Mesenchymal stem cell (in vitro differentiated cells and primary cell): Measurements from ENCODE around the gene C9orf152.
"Not testable (repeated sequence)": the region's sequence is repeated elsewhere in the genome, so short reads cannot be mapped to it uniquely, and the experiment has no call there.

ENCODE experiments used
- DNase-seq: peaks from one replicate; pipeline ENCODE4 v3.0.0-alpha.2; 2013
- H2AFZ ChIP-seq: one replicate; pipeline ENCODE4 v1.6.1; 2013; ENCODE audit warnings: low read depth, mild to moderate bottlenecking, control low read depth, inconsistent platforms, low read length, moderate library complexity
- H2AK5ac ChIP-seq: 2 replicates; pipeline ENCODE4 v1.6.1; 2013; ENCODE audit warnings: low read length, moderate library complexity, mild to moderate bottlenecking, inconsistent platforms; ENCODE audit not compliant: severe bottlenecking
- H2BK120ac ChIP-seq: one replicate; pipeline ENCODE4 v1.6.1; 2013; ENCODE audit warnings: low read depth, mild to moderate bottlenecking, inconsistent platforms, low read length, moderate library complexity
- H2BK12ac ChIP-seq, 2 experiments: one replicate each; pipeline ENCODE4 v1.6.1; 2013; ENCODE audit warnings: inconsistent platforms in 2 of 2, low read length in 2 of 2, mild to moderate bottlenecking in 2 of 2, moderate library complexity in 2 of 2, control low read depth in 1 of 2
- H2BK15ac ChIP-seq: one replicate; pipeline ENCODE4 v1.6.1; 2013; ENCODE audit warnings: mild to moderate bottlenecking, low read depth, inconsistent platforms; ENCODE audit not compliant: poor library complexity, severe bottlenecking
- H2BK5ac ChIP-seq: 2 replicates; pipeline ENCODE4 v1.6.1; 2013; ENCODE audit warnings: low read depth, mild to moderate bottlenecking, low read length, control low read depth, inconsistent platforms; ENCODE audit not compliant: poor library complexity, severe bottlenecking
- H3K14ac ChIP-seq, 2 experiments: one replicate each; pipeline ENCODE4 v1.6.1; 2013; ENCODE audit warnings: inconsistent platforms in 2 of 2, low read length in 2 of 2, control low read depth in 1 of 2, mild to moderate bottlenecking in 1 of 2, moderate library complexity in 1 of 2
- H3K18ac ChIP-seq, 2 experiments: one replicate each; pipeline ENCODE4 v1.6.1; 2013; ENCODE audit warnings: inconsistent platforms in 2 of 2, low read length in 2 of 2, control low read depth in 1 of 2, low read depth in 1 of 2, mild to moderate bottlenecking in 1 of 2
- H3K23ac ChIP-seq, 2 experiments: one replicate each; pipeline ENCODE4 v1.6.1; 2013; ENCODE audit warnings: inconsistent platforms in 2 of 2, low read length in 2 of 2, mild to moderate bottlenecking in 2 of 2, moderate library complexity in 2 of 2, control low read depth in 1 of 2
- H3K27ac ChIP-seq: 2 replicates; pipeline ENCODE4 v1.5.1; 2013; ENCODE audit warnings: mild to moderate bottlenecking, moderate library complexity, low read length, control low read depth, inconsistent platforms; ENCODE audit not compliant: poor library complexity, severe bottlenecking
- H3K27me3 ChIP-seq, 2 experiments: 2 replicates each; pipeline versions ENCODE4 v1.6.1 to v1.7.0; 2013; ENCODE audit warnings: low read length in 2 of 2, mild to moderate bottlenecking in 2 of 2, moderate library complexity in 2 of 2, control low read depth in 1 of 2, inconsistent platforms in 1 of 2; ENCODE audit not compliant: control insufficient read depth in 1 of 2, insufficient read depth in 1 of 2
- H3K36me3 ChIP-seq, 2 experiments: 2 replicates each; pipeline versions ENCODE4 v1.6.1 to v1.7.0; 2013; ENCODE audit warnings: low read length in 2 of 2, control low read depth in 1 of 2, inconsistent platforms in 1 of 2, low read depth in 1 of 2, mild to moderate bottlenecking in 1 of 2; ENCODE audit not compliant: insufficient read depth in 2 of 2, control insufficient read depth in 1 of 2
- H3K4ac ChIP-seq, 2 experiments: one replicate each; pipeline ENCODE4 v1.6.1; 2013; ENCODE audit warnings: inconsistent platforms in 2 of 2, low read length in 2 of 2, mild to moderate bottlenecking in 2 of 2, moderate library complexity in 2 of 2, control low read depth in 1 of 2, low read depth in 1 of 2
- H3K4me1 ChIP-seq: 2 replicates; pipeline ENCODE4 v1.6.1; 2013; ENCODE audit warnings: low read depth, low read length, control low read depth; ENCODE audit not compliant: control insufficient read depth, insufficient read depth
- H3K4me2 ChIP-seq: 2 replicates; pipeline ENCODE4 v1.6.1; 2013; ENCODE audit warnings: low read length, mild to moderate bottlenecking, inconsistent platforms; ENCODE audit not compliant: poor library complexity, severe bottlenecking
- H3K4me3 ChIP-seq, 2 experiments: 2 replicates each; pipeline versions ENCODE4 v1.5.1 to v1.7.0; 2013; ENCODE audit warnings: low read length in 2 of 2, mild to moderate bottlenecking in 2 of 2, control low read depth in 1 of 2, low read depth in 1 of 2; ENCODE audit not compliant: insufficient read depth in 1 of 2
- H3K79me1 ChIP-seq: replicated peaks from 2 replicates; pipeline ENCODE4 v1.6.1; 2013; ENCODE audit warnings: mild to moderate bottlenecking, control low read depth, low read length, inconsistent platforms; ENCODE audit not compliant: poor library complexity, severe bottlenecking
- H3K9ac ChIP-seq: 2 replicates; pipeline ENCODE4 v1.7.0; 2013; ENCODE audit warnings: mild to moderate bottlenecking, low read length, moderate library complexity
- H3K9me3 ChIP-seq: 2 replicates; pipeline ENCODE4 v1.7.0; 2013; ENCODE audit warnings: mild to moderate bottlenecking, low read length; ENCODE audit not compliant: control insufficient read depth
- H4K8ac ChIP-seq: one replicate; pipeline ENCODE4 v1.6.1; 2013; ENCODE audit warnings: inconsistent platforms, mild to moderate bottlenecking, low read length, moderate library complexity
- H4K91ac ChIP-seq: one replicate; pipeline ENCODE4 v1.6.1; 2013; ENCODE audit warnings: mild to moderate bottlenecking, low read length, inconsistent platforms
- WGBS: methylation state at CpG from one replicate; pipeline ENCODE4 v1.1.7; 2013; ENCODE audit warnings: mixed read lengths; 5-methylcytosine and 5-hydroxymethylcytosine counted together

Gene C9orf152

GRCh38 chr9:110199643-110200042, 8.3 kb downstream of the C9orf152 start:
- Histone ChIP-seq H4K8ac (no peak overlapping the region), H2BK12ac (no peak overlapping the region), H3K4me3 (no peak overlapping the region), H3K27me3 (peaks cover 0 to 13% of the 10 kb centered on the region in 2 experiments), H3K36me3 (no peaks in the 10 kb centered on the region), H3K4me1 (no peaks in the 10 kb centered on the region), H3K14ac (no peak overlapping the region), H4K91ac (no peak overlapping the region), H3K4me2 (no peak overlapping the region), H3K79me1 (no peaks in the 10 kb centered on the region), H2AK5ac (no peak overlapping the region), H3K9ac (no peak overlapping the region), H3K9me3 (no peaks in the 10 kb centered on the region), H2AFZ (no peak overlapping the region), H3K27ac (no peak overlapping the region), H2BK120ac (no peak overlapping the region), H3K18ac (no peak overlapping the region), H2BK5ac (no peak overlapping the region), H3K4ac (no peak overlapping the region), H3K23ac (no peak overlapping the region), H2BK15ac (no peak overlapping the region)
- no CpG with 5 or more reads among the region's 2 CpGs for WGBS
- DNase-seq: no peak

- WGBS: 97% methylated on average over 8 of the region's 12 CpGs
Measured at GRCh38 chr9:110198357-110198756, 9.6 kb downstream of the C9orf152 start.

GRCh38 chr9:110197330-110198187, 10.4 kb downstream of the C9orf152 start:
- H3K79me1 ChIP-seq: no peaks in the 10 kb centered on the region
- peak overlapping the region in 1 of 2 experiments; percentile 11 for H2BK12ac ChIP-seq
- H3K27me3 ChIP-seq: peaks cover 0 to 8% of the 10 kb centered on the region in 2 experiments
- no peaks in the 10 kb centered on the region for H3K9me3 ChIP-seq
- no peaks in the 10 kb centered on the region for H3K4me1 ChIP-seq
- H2AFZ ChIP-seq: no peak overlapping the region
- no peak overlapping the region for H3K23ac ChIP-seq
- H2BK120ac ChIP-seq: no peak overlapping the region
- no peak overlapping the region for H3K4me3 ChIP-seq
- H4K91ac ChIP-seq: no peak overlapping the region
- peak overlapping the region; percentile 23 for H2AK5ac ChIP-seq
- no peak overlapping the region for H3K4ac ChIP-seq
- H3K18ac ChIP-seq: peak overlapping the region in 1 of 2 experiments; percentile 11
- no peak for DNase-seq
- no peak overlapping the region for H2BK5ac ChIP-seq
- peak overlapping the region; percentile 46 for H3K9ac ChIP-seq
- no peak overlapping the region for H4K8ac ChIP-seq
- 91% methylated on average over 11 of the region's 11 CpGs for WGBS
- H2BK15ac ChIP-seq: no peak overlapping the region
- no peak overlapping the region for H3K27ac ChIP-seq
- no peaks in the 10 kb centered on the region for H3K36me3 ChIP-seq
- peak overlapping the region in 1 of 2 experiments; percentile 55 for H3K14ac ChIP-seq
- H3K4me2 ChIP-seq: no peak overlapping the region

More at GRCh38 chr9:110198357-110198756, 9.6 kb downstream of the C9orf152 start:
- no peak overlapping the region for H2BK120ac ChIP-seq
- H2BK15ac ChIP-seq: no peak overlapping the region
- no peak overlapping the region for H3K23ac ChIP-seq
- no peak overlapping the region for H3K14ac ChIP-seq
- no peak overlapping the region for H2BK5ac ChIP-seq
- H4K8ac ChIP-seq: no peak overlapping the region
- H3K79me1 ChIP-seq: no peaks in the 10 kb centered on the region
- no peak overlapping the region for H2BK12ac ChIP-seq
- H3K27ac ChIP-seq: no peak overlapping the region
- peaks cover 0 to 8% of the 10 kb centered on the region in 2 experiments for H3K27me3 ChIP-seq
- no peak overlapping the region for H2AFZ ChIP-seq
- peak overlapping the region; percentile 23 for H2AK5ac ChIP-seq
- H3K4me1 ChIP-seq: no peaks in the 10 kb centered on the region
- no peak overlapping the region for H3K4me2 ChIP-seq
- H4K91ac ChIP-seq: peak overlapping the region; percentile 28
- H3K9ac ChIP-seq: peak overlapping the region; percentile 46
- H3K36me3 ChIP-seq: no peaks in the 10 kb centered on the region
- H3K9me3 ChIP-seq: no peaks in the 10 kb centered on the region
- no peak overlapping the region for H3K4me3 ChIP-seq
- no peak for DNase-seq
- no peak overlapping the region for H3K4ac ChIP-seq
- peak overlapping the region in 1 of 2 experiments; percentile 6 for H3K18ac ChIP-seq

GRCh38 chr9:110196084-110196499, 11.9 kb downstream of the C9orf152 start:
- H2BK12ac ChIP-seq, H3K79me1 ChIP-seq, H3K36me3 ChIP-seq, H2BK120ac ChIP-seq, H3K4me2 ChIP-seq, H3K4me1 ChIP-seq, H3K27ac ChIP-seq, H4K8ac ChIP-seq, H3K4ac ChIP-seq, H3K23ac ChIP-seq, H2AK5ac ChIP-seq, H3K27me3 ChIP-seq, H2AFZ ChIP-seq, H2BK15ac ChIP-seq, H4K91ac ChIP-seq, H3K4me3 ChIP-seq, DNase-seq, H3K9ac ChIP-seq, H3K14ac ChIP-seq, H2BK5ac ChIP-seq, H3K18ac ChIP-seq, H3K9me3 ChIP-seq: not testable (repeated sequence)
- 97% methylated on average over 11 of the region's 16 CpGs for WGBS
